Jurkat, Clone E6-1 (cell line): ENCODE data around the gene GJC1.
"Not testable (repeated sequence)": the region's sequence is repeated elsewhere in the genome, so short reads cannot be mapped to it uniquely, and the experiment has no call there.

Experiments
- DNase-seq: peaks from one replicate; pipeline ENCODE4 v3.0.0-alpha.2; 2011; ENCODE audit warnings: low read depth, low spot score
- H3K4me3 ChIP-seq: 2 replicates; pipeline ENCODE4 v1.5.1; 2011; ENCODE audit warnings: mild to moderate bottlenecking, low read length, control low read depth, moderate library complexity

Gene GJC1

GRCh38 chr17:44848257-44848795, 18.2 kb upstream of the GJC1 start:
- DNase-seq, result no peak
- H3K4me3 ChIP-seq, result no peak overlapping the region

- no peak within 1 kb of the TSS for H3K4me3 ChIP-seq
- no peak for DNase-seq
Observed at GRCh38 chr17:44847586-44847985, 17.5 kb upstream of the GJC1 start, which contains the start of gene HIGD1B. HIGD1B (plus strand) TSS chr17:44847883; CDS start chr17:44848153, 270 bp downstream.

GRCh38 chr17:44846206-44846605, 16.1 kb upstream of the GJC1 start:
- DNase-seq, result no peak
- H3K4me3 ChIP-seq, result no peak overlapping the region

GRCh38 chr17:44844390-44844830, 14.3 kb upstream of the GJC1 start:
- no peak for DNase-seq
- no peak overlapping the region for H3K4me3 ChIP-seq

- H3K4me3 ChIP-seq, result no peak overlapping the region
- no peak for DNase-seq
Observed at GRCh38 chr17:44842748-44843147, 12.7 kb upstream of the GJC1 start.

- no peak overlapping the region for H3K4me3 ChIP-seq
- DNase-seq, result no peak
Observed at GRCh38 chr17:44840936-44841335, 10.8 kb upstream of the GJC1 start.

GRCh38 chr17:44840274-44840673, 10.2 kb upstream of the GJC1 start:
- no peak overlapping the region for H3K4me3 ChIP-seq
- peak; percentile 60 for DNase-seq

- H3K4me3 ChIP-seq, result no peak overlapping the region
- DNase-seq, result no peak
Observed at GRCh38 chr17:44837196-44837595, 7.1 kb upstream of the GJC1 start.

GRCh38 chr17:44832805-44833204, 2.7 kb upstream of the GJC1 start:
- no peak overlapping the region for H3K4me3 ChIP-seq
- DNase-seq, result no peak

GRCh38 chr17:44831371-44831770, 1.3 kb upstream of the GJC1 start:
- no peak for DNase-seq
- no peak overlapping the region for H3K4me3 ChIP-seq

GRCh38 chr17:44830359-44831288, 537 bp upstream of the GJC1 start:
- no peak for DNase-seq

GRCh38 chr17:44828919-44829522, 1.1 kb downstream of the GJC1 start:
- DNase-seq, result peak; percentile 61
- peak overlapping the region; percentile 78 for H3K4me3 ChIP-seq

More at GRCh38 chr17:44830359-44831288, 537 bp upstream of the GJC1 start:
- no peak overlapping the region for H3K4me3 ChIP-seq

GRCh38 chr17:44827863-44828262, 2.2 kb downstream of the GJC1 start:
- H3K4me3 ChIP-seq, result no peak overlapping the region
- DNase-seq, result no peak

GRCh38 chr17:44826123-44826790, 3.8 kb downstream of the GJC1 start:
- DNase-seq, result no peak
- no peak overlapping the region for H3K4me3 ChIP-seq

GRCh38 chr17:44825236-44825635, 4.9 kb downstream of the GJC1 start:
- H3K4me3 ChIP-seq, DNase-seq: not testable (repeated sequence)

GRCh38 chr17:44820631-44821212, 9.4 kb downstream of the GJC1 start:
- no peak for DNase-seq

GRCh38 chr17:44818508-44818907, 11.6 kb downstream of the GJC1 start:
- not testable (repeated sequence) for DNase-seq, H3K4me3 ChIP-seq

More at GRCh38 chr17:44820631-44821212, 9.4 kb downstream of the GJC1 start:
- no peak overlapping the region for H3K4me3 ChIP-seq

- no peak for DNase-seq
- no peak overlapping the region for H3K4me3 ChIP-seq
Observed at GRCh38 chr17:44812263-44812662, 17.8 kb downstream of the GJC1 start.
